SK-N-SH (cell line): Measurements from ENCODE around the gene MAP1B.

Source experiments
- CTCF ChIP-seq: fragments of 200-600 bp; sonication (generic); IDR thresholded peaks from 2 replicates; pipeline ENCODE4 v1.6.1; 2017; ENCODE audit warnings: antibody characterized with exemption, mild to moderate bottlenecking, moderate library complexity
- EZH2phosphoT487 ChIP-seq: fragments of 200-600 bp; sonication (generic); IDR thresholded peaks from 2 replicates; pipeline ENCODE4 v1.6.1; 2017; ENCODE audit warnings: low read depth, mixed run types, mild to moderate bottlenecking, antibody characterized with exemption, moderate library complexity, borderline replicate concordance
- FOXM1 ChIP-seq: IDR thresholded peaks from 2 replicates; pipeline ENCODE4 v1.4.0; 2012; ENCODE audit warnings: low read depth, mild to moderate bottlenecking
- RAD21 ChIP-seq: IDR thresholded peaks from 2 replicates; pipeline ENCODE4 v1.6.1; 2012; ENCODE audit warnings: mild to moderate bottlenecking, low read length

DNA sequence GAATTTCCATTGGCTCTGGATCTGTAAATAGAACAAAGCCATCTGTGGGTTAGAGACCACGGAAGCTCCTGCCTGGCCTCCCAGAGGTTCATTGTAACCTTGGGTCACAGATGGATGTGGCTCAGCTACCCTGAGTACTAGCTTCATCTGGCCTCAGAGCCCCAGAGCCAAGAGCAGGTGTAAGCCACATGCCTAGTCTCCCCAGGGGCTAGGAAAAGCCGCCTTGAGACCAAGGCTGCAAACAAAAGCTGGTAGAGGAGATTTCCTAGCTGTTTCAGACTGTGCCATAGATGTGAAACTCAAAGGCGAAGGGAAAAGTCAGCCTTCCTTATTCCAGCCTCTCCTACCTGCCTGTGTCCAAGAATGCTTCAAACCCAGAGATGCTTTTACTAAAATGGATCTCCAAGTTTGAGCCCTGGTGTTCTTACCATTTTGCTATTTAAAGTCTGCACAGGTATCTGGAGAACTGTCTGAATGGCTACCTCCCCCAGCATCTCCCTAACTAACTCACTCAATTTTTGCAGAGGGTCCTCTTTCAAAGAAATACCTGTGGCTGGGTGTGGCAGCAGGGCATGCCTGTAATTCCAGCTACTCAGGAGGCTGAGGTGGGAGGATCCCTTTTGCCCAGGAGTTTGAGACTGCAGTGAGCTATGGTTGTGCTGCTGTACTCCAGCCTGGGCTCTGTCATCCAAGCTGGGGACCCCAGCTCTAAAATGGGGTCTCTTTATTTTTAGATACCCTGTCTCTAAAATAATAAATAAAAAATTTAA is 42.3 kb upstream of the MAP1B start:
- TF ChIP-seq EZH2phosphoT487: no peak
- no peak for TF ChIP-seq CTCF
- TF ChIP-seq FOXM1: no peak
- TF ChIP-seq RAD21: no peak
